Erythroblast (primary cell): ENCODE data around the gene ANKRD23.

ENCODE experiments used
- GATA1 ChIP-seq: IDR thresholded peaks from 2 replicates; pipeline ENCODE4 v1.6.1; 2011; ENCODE audit warnings: low read depth, mild to moderate bottlenecking, control low read depth, low read length, moderate library complexity
- POLR2A ChIP-seq: IDR thresholded peaks from 2 replicates; pipeline ENCODE4 v1.6.1; 2011; ENCODE audit warnings: mild to moderate bottlenecking, low read length

DNA sequence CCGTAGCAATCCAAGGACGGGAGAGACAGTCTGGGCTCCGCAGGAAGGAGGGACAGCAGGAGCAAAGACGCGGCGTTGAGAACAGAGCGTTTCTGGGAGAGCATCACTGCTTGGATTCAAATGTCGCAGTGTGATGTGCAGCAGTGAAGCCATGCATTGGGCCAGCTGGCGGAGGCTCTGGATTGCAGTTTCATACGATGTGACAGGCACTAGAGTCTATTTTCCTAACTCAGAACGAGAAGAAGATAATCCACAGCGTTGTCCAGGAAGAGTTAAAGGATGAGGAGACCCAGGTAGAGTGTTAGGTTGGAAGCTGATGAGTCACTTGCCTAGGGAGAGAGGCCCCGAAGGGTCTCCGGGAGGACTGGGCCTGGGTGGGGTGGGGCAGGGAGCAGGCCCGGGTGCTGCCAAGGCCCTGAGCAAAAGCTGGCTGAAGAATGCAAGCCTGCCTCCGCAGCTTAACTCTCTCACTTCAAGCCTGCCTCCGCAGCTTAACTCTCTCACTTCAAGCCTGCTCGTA lies 43.7 kb upstream of the ANKRD23 start:
- TF ChIP-seq POLR2A (no peak), GATA1 (no peak)
